ENCODE results near the gene MINAR1.

DNA sequence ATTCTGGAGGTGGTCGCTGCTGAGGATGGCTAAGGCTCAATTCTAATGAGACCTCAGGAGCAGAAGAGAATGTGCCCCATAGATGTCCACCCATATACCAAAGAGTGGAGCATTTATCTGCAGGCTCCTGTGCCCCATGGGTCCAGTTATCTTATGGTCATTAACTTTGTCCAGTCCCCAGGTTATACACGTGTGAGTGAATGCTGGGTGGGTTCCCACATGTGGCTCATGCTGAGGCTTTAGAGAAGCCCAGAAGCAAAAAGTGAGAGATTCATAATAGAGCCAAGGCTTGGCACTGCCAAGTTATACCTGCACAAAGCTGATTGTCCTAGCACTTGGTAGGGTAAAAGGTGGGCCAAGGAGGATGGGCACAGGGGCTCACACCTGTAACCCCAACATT lies 30.0 kb upstream of the MINAR1 start:
- TF ChIP-seq, protein P1, sequence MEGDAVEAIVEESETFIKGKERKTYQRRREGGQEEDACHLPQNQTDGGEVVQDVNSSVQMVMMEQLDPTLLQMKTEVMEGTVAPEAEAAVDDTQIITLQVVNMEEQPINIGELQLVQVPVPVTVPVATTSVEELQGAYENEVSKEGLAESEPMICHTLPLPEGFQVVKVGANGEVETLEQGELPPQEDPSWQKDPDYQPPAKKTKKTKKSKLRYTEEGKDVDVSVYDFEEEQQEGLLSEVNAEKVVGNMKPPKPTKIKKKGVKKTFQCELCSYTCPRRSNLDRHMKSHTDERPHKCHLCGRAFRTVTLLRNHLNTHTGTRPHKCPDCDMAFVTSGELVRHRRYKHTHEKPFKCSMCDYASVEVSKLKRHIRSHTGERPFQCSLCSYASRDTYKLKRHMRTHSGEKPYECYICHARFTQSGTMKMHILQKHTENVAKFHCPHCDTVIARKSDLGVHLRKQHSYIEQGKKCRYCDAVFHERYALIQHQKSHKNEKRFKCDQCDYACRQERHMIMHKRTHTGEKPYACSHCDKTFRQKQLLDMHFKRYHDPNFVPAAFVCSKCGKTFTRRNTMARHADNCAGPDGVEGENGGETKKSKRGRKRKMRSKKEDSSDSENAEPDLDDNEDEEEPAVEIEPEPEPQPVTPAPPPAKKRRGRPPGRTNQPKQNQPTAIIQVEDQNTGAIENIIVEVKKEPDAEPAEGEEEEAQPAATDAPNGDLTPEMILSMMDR (IDR thresholded peaks at IDR 0.05): no peak
- TF ChIP-seq POLR2A (IDR thresholded peaks at IDR 0.05): no peak
